WTC11 (cell line): ENCODE results near the gene COMMD6.

Experiments
- ATF3 ChIP-seq: sonication (generic); formaldehyde crosslinking; conservative IDR thresholded peaks from 2 replicates; pipeline ENCODE4 v1.8.1; 2022; ENCODE audit warnings: mild to moderate bottlenecking, missing genetic modification reagents
- CTCF ChIP-seq: fragments of 200-600 bp; IDR thresholded peaks from 2 replicates; pipeline ENCODE4 v1.8.0; 2022; ENCODE audit warnings: antibody characterized with exemption
- E2F1 ChIP-seq: sonication (generic); formaldehyde crosslinking; IDR thresholded peaks from 2 replicates; pipeline ENCODE4 v1.8.0; 2022; ENCODE audit warnings: mild to moderate bottlenecking, missing genetic modification reagents
- ERG ChIP-seq: fragments of 250-450 bp; sonication (Bioruptor Pico); IDR thresholded peaks from 2 replicates; pipeline ENCODE4 v1.8.0; 2021; ENCODE audit warnings: mild to moderate bottlenecking
- JUN ChIP-seq: sonication (generic); formaldehyde crosslinking; IDR thresholded peaks from 2 replicates; pipeline ENCODE4 v1.8.0; 2023; ENCODE audit warnings: mild to moderate bottlenecking, missing genetic modification reagents
- NFE2L1 ChIP-seq: sonication (generic); formaldehyde crosslinking; IDR thresholded peaks from 2 replicates; pipeline ENCODE4 v1.8.1; 2023; ENCODE audit warnings: missing genetic modification reagents
- USF2 ChIP-seq: sonication (generic); formaldehyde crosslinking; IDR thresholded peaks from 2 replicates; pipeline ENCODE4 v1.8.1; 2023; ENCODE audit warnings: mild to moderate bottlenecking, missing genetic modification reagents, moderate library complexity

GRCh38 chr13:75544681-75545330, 7.2 kb upstream of the COMMD6 start:
- TF ChIP-seq E2F1 (no peak), CTCF (no peak), JUN (CRISPR knock-in tag) (no peak), ERG (CRISPR knock-in tag) (no peak), NFE2L1 (CRISPR knock-in tag) (no peak), ATF3 (CRISPR knock-in tag) (no peak), USF2 (CRISPR knock-in tag) (no peak)
